Measurements from ENCODE around the gene CCSER1.

GRCh38 chr4:90760059-90760458 lies 632.9 kb downstream of the CCSER1 start:
- TF ChIP-seq CTCF (IDR thresholded peaks at IDR 0.05) (no peak), POLR2A (IDR thresholded peaks at IDR 0.05) (no peak)
